WTC11 (cell line): ENCODE measurements around the gene EDAR. TPM values are rescaled to one million over a fixed set of nuclear protein-coding genes. Genes with fewer than 3 reads are reported as not detected.

Experiments
- ATAC-seq: fragments of 200-7000 bp; cut with Tn5 transposase; 2 replicates; pipeline ENCODE4 v1.10.0; 2021; ENCODE audit warnings: mild to moderate bottlenecking, moderate library complexity
- CTCF ChIA-PET: fragments of 300-600 bp; sonication (Branson Sonifier 250); formaldehyde crosslinking; loops from one replicate; lab custom pipeline; 2021; ENCODE audit warnings: antibody characterized with exemption; lab: Charles Lee
- POLR2A ChIA-PET: fragments of 350-600 bp; sonication (Branson Sonifier 250); formaldehyde crosslinking; loops from one replicate; lab custom pipeline; 2021; ENCODE audit warnings: antibody characterized with exemption; lab: Charles Lee
- DNase-seq: peaks from one replicate; pipeline ENCODE4 v3.0.0; 2021; ENCODE audit warnings: low spot score
- H3K27ac Mint-ChIP-seq: 2 replicates; pipeline ENCODE4 v1.8.0; 2021; ENCODE audit warnings: mixed read lengths
- H3K27me3 Mint-ChIP-seq: 2 replicates; pipeline ENCODE4 v1.8.0; 2021; ENCODE audit warnings: low read depth, mild to moderate bottlenecking, moderate library complexity, mixed read lengths
- H3K36me3 Mint-ChIP-seq: 2 replicates; pipeline ENCODE4 v1.8.0; 2021; ENCODE audit warnings: mixed read lengths
- H3K4me1 Mint-ChIP-seq: 2 replicates; pipeline ENCODE4 v1.8.0; 2022; ENCODE audit warnings: mixed read lengths
- H3K4me3 Mint-ChIP-seq: 2 replicates; pipeline ENCODE4 v1.8.0; 2021; ENCODE audit warnings: mild to moderate bottlenecking, moderate library complexity, mixed read lengths
- H3K9me3 Mint-ChIP-seq: 2 replicates; pipeline ENCODE4 v1.8.0; 2021; ENCODE audit warnings: mixed read lengths
- AR ChIP-seq: fragments of 250-450 bp; sonication (Bioruptor Pico); IDR thresholded peaks from 2 replicates; pipeline ENCODE4 v1.9.0; 2021; ENCODE audit warnings: mild to moderate bottlenecking
- ATF1 ChIP-seq: sonication (generic); formaldehyde crosslinking; IDR thresholded peaks from 2 replicates; pipeline ENCODE4 v1.8.1; 2023; ENCODE audit warnings: mild to moderate bottlenecking, moderate library complexity, missing genetic modification reagents
- ATF2 ChIP-seq: sonication (generic); formaldehyde crosslinking; IDR thresholded peaks from 2 replicates; pipeline ENCODE4 v1.8.1; 2022; ENCODE audit warnings: low read depth, missing genetic modification reagents, borderline replicate concordance
- E2F1 ChIP-seq: sonication (generic); formaldehyde crosslinking; IDR thresholded peaks from 2 replicates; pipeline ENCODE4 v1.8.0; 2022; ENCODE audit warnings: mild to moderate bottlenecking, missing genetic modification reagents
- ELF4 ChIP-seq: sonication (generic); formaldehyde crosslinking; IDR thresholded peaks from 2 replicates; pipeline ENCODE4 v1.8.1; 2022; ENCODE audit warnings: low read depth, mild to moderate bottlenecking, moderate library complexity, missing genetic modification reagents
- GABPB1 ChIP-seq: sonication (generic); formaldehyde crosslinking; IDR thresholded peaks from 2 replicates; pipeline ENCODE4 v1.8.1; 2023; ENCODE audit warnings: mild to moderate bottlenecking, missing genetic modification reagents
- NFYB ChIP-seq: sonication (generic); formaldehyde crosslinking; conservative IDR thresholded peaks from 2 replicates; pipeline ENCODE4 v1.8.0; 2022; ENCODE audit warnings: low read depth, missing genetic modification reagents
- OVOL2 ChIP-seq: fragments of 250-450 bp; sonication (Bioruptor Pico); IDR thresholded peaks from 2 replicates; pipeline ENCODE4 v1.9.0; 2021; ENCODE audit warnings: mild to moderate bottlenecking, borderline replicate concordance
- RELA ChIP-seq: sonication (generic); formaldehyde crosslinking; IDR thresholded peaks from 2 replicates; pipeline ENCODE4 v1.8.1; 2022; ENCODE audit warnings: missing genetic modification reagents, mild to moderate bottlenecking, borderline replicate concordance
- TEAD4 ChIP-seq: sonication (generic); formaldehyde crosslinking; IDR thresholded peaks from 2 replicates; pipeline ENCODE4 v1.8.0; 2022; ENCODE audit warnings: mild to moderate bottlenecking, missing genetic modification reagents
- ZBTB21 ChIP-seq: sonication (generic); formaldehyde crosslinking; IDR thresholded peaks from 2 replicates; pipeline ENCODE4 v1.8.1; 2023; ENCODE audit warnings: mild to moderate bottlenecking, missing genetic modification reagents, borderline replicate concordance
- ZNF121 ChIP-seq: sonication (generic); formaldehyde crosslinking; IDR thresholded peaks from 2 replicates; pipeline ENCODE4 v1.8.0; 2023; ENCODE audit warnings: missing genetic modification reagents
- ZNF232 ChIP-seq: sonication (generic); formaldehyde crosslinking; IDR thresholded peaks from 2 replicates; pipeline ENCODE4 v1.8.0; 2022; ENCODE audit warnings: mild to moderate bottlenecking, missing genetic modification reagents
- ZNF263 ChIP-seq: sonication (generic); formaldehyde crosslinking; IDR thresholded peaks from 2 replicates; pipeline ENCODE4 v1.8.1; 2022; ENCODE audit warnings: low read depth, mild to moderate bottlenecking, moderate library complexity, missing genetic modification reagents
- ZNF396 ChIP-seq: fragments of 250-450 bp; sonication (Bioruptor Pico); IDR thresholded peaks from 2 replicates; pipeline ENCODE4 v1.8.0; 2021; ENCODE audit warnings: mild to moderate bottlenecking, moderate library complexity, borderline replicate concordance
- ZNF416 ChIP-seq: fragments of 250-450 bp; sonication (Bioruptor Pico); IDR thresholded peaks from 2 replicates; pipeline ENCODE4 v1.9.0; 2021; ENCODE audit warnings: mild to moderate bottlenecking, inconsistent platforms
- ZNF512 ChIP-seq: sonication (generic); formaldehyde crosslinking; IDR thresholded peaks from 2 replicates; pipeline ENCODE4 v1.8.1; 2022; ENCODE audit warnings: missing genetic modification reagents, borderline replicate concordance
- total RNA-seq: library from RNA; stranded (reverse); gene quantifications from 3 replicates; pipeline ENCODE4 v1.2.3, GENCODE V29; 2021

EDAR gene
- total RNA-seq, 1 experiment from 2014 or later = not detected

- no peak for DNase-seq
- no peak for TF ChIP-seq NFYB (CRISPR knock-in tag)
- no peak for TF ChIP-seq ZNF263
- no peak for TF ChIP-seq OVOL2 (CRISPR knock-in tag)
- TF ChIP-seq AR (CRISPR knock-in tag) = no peak
- no peak for TF ChIP-seq ZBTB21 (CRISPR knock-in tag)
- no peak for TF ChIP-seq GABPB1 (CRISPR knock-in tag)
- TF ChIP-seq TEAD4 (CRISPR knock-in tag) = no peak
- TF ChIP-seq ZNF416 (CRISPR knock-in tag) = no peak
- TF ChIP-seq RELA = no peak
- no peak for TF ChIP-seq ZNF121 (CRISPR knock-in tag)
- TF ChIP-seq ZNF232 = no peak
- TF ChIP-seq ZNF512 (CRISPR knock-in tag) = no peak
- TF ChIP-seq ELF4 (CRISPR knock-in tag) = no peak
- no peak for TF ChIP-seq ATF1
- TF ChIP-seq ZNF396 (CRISPR knock-in tag) = no peak
- TF ChIP-seq ATF2 (CRISPR knock-in tag) = no peak
- POLR2A ChIA-PET = no interaction called here
- Mint-ChIP-seq H3K27ac (no peak overlapping the region), H3K9me3 (no peaks in the 10 kb centered on the region), H3K4me1 (no peaks in the 10 kb centered on the region), H3K4me3 (no peak overlapping the region), H3K27me3 (no peaks in the 10 kb centered on the region), H3K36me3 (no peaks in the 10 kb centered on the region)
- CTCF ChIA-PET = interaction anchor here (1.3 to 2.5 kb wide), 2 partner anchors 28 to 85 kb away, joined by 4 to 8 read pairs; no protein-coding TSS in a partner anchor
- no peak for ATAC-seq
Measured at GRCh38 chr2:108916122-108916795, 72.8 kb downstream of the EDAR start.

GRCh38 chr2:108912629-108912902 is 76.5 kb downstream of the EDAR start:
- ChIA-PET CTCF (interaction anchor here (1.4 kb wide), 1 partner anchor 89 kb away, joined by 3 read pairs; no protein-coding TSS in a partner anchor), POLR2A (no interaction called here)
- TF ChIP-seq GABPB1 (CRISPR knock-in tag) (no peak), E2F1 (CRISPR knock-in tag) (no peak)
- ATAC-seq (no peak), DNase-seq (no peak)
- Mint-ChIP-seq H3K27ac (no peak overlapping the region), H3K9me3 (no peaks in the 10 kb centered on the region), H3K4me3 (no peak overlapping the region), H3K27me3 (no peaks in the 10 kb centered on the region; the same call in 1 of the 2 replicates), H3K36me3 (no peaks in the 10 kb centered on the region), H3K4me1 (no peaks in the 10 kb centered on the region)
